Brain microvascular endothelial cell (primary cell): ENCODE results near the gene CLEC9A.

ENCODE experiments used
- DNase-seq: peaks from one replicate; pipeline ENCODE4 v3.0.0-alpha.2; 2020
- H3K27ac ChIP-seq: fragments of 250-450 bp; sonication (Bioruptor Pico); 2 replicates; pipeline ENCODE4 v1.5.1; 2020; ENCODE audit warnings: mild to moderate bottlenecking, moderate library complexity
- H3K27me3 ChIP-seq: fragments of 250-450 bp; sonication (Bioruptor Pico); replicated peaks from 2 replicates; pipeline ENCODE4 v1.5.1; 2020; ENCODE audit warnings: mild to moderate bottlenecking
- H3K36me3 ChIP-seq: fragments of 250-450 bp; sonication (Bioruptor Pico); replicated peaks from 2 replicates; pipeline ENCODE4 v1.5.1; 2020; ENCODE audit warnings: mild to moderate bottlenecking
- H3K4me3 ChIP-seq: 2 replicates; pipeline ENCODE4 v1.5.1; 2011; ENCODE audit warnings: low read depth, mild to moderate bottlenecking, control low read depth, low read length, moderate library complexity
- in situ Hi-C: cut with HindIII; loops from 2 replicates; pipeline ENCODE4 v1.10.0; 2017; ENCODE audit warnings: low sequenced_read_pairs, low pct_ligation_motif_present
- TF ChIP-seq, protein P1 (sequence below): IDR thresholded peaks from 2 replicates; pipeline ENCODE4 v1.5.1; 2011; ENCODE audit warnings: low read depth, mild to moderate bottlenecking, moderate library complexity, low read length, control low read depth, inconsistent platforms; ENCODE audit errors: missing control alignments

The CLEC9A gene

DNA sequence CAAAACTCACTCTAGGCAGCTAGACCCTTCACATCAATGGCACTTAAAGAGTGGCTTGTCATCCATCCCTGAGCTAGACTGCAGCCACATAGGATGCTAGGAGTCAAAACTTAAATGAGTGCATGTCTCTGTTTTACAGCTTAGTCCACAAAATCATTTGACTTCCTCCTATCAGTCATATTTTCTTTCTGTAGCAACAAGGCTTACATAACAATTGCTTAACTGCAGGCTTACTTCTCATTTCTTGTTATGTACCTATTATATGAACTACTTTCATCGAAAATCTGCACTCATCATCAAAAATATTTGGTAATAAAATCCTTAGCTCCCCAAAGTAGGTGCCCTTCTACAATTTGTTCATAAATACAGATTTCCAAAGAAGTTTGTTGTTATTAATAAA is 38.2 kb downstream of the CLEC9A start:
- Histone ChIP-seq H3K27me3 (no peaks in the 10 kb centered on the region), H3K4me3 (no peak overlapping the region), H3K27ac (no peak overlapping the region), H3K36me3 (no peaks in the 10 kb centered on the region)
- TF ChIP-seq, protein P1, sequence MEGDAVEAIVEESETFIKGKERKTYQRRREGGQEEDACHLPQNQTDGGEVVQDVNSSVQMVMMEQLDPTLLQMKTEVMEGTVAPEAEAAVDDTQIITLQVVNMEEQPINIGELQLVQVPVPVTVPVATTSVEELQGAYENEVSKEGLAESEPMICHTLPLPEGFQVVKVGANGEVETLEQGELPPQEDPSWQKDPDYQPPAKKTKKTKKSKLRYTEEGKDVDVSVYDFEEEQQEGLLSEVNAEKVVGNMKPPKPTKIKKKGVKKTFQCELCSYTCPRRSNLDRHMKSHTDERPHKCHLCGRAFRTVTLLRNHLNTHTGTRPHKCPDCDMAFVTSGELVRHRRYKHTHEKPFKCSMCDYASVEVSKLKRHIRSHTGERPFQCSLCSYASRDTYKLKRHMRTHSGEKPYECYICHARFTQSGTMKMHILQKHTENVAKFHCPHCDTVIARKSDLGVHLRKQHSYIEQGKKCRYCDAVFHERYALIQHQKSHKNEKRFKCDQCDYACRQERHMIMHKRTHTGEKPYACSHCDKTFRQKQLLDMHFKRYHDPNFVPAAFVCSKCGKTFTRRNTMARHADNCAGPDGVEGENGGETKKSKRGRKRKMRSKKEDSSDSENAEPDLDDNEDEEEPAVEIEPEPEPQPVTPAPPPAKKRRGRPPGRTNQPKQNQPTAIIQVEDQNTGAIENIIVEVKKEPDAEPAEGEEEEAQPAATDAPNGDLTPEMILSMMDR = no peak
- in situ Hi-C loops = no loop called here
- DNase-seq = no peak

DNA sequence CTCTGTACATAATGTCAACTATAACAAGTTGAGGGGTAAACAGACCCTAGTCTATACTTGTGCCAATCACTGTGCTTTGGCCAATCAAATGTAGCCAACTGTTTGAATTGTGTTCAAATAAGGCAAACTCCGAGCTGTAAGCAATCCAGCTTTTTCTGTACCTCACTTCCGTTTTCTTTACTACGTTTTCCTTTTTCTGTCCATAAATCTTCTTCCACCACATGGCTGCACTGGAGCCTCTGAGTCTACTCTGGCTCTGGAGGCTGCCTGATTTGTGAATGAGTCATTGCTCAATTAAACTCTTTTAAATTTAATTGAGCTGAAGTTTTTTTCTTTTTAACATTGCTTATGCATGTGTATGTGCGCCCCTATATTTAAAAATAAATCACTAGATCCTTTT is 38.6 kb downstream of the CLEC9A start:
- Histone ChIP-seq H3K4me3 (no peak overlapping the region), H3K36me3 (no peaks in the 10 kb centered on the region), H3K27me3 (no peaks in the 10 kb centered on the region), H3K27ac (no peak overlapping the region)
- DNase-seq = no peak
- in situ Hi-C loops = no loop called here
- TF ChIP-seq, protein P1 = no peak

DNA sequence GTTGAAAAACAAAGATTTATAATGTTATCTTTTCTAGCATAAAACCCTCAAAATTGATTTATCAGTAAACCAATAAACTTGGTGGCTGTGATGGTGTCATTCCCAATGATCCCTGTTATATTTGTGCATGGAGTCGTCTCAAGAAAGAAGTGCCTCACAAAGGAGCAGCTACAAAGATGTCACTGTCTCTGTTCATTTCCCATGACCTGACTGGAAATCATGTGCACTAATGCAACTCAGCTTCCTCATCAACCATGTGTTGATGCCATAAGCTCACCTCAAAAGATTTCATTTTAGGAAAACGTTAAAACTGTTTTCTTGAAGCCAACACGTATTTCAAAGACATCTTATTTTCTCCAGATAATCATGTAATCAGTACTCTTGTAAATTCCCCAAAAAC is 39.5 kb downstream of the CLEC9A start:
- H3K27me3 ChIP-seq = no peaks in the 10 kb centered on the region
- H3K36me3 ChIP-seq = no peaks in the 10 kb centered on the region
- no peak overlapping the region for H3K4me3 ChIP-seq
- in situ Hi-C loops = no loop called here
- no peak overlapping the region for H3K27ac ChIP-seq
- TF ChIP-seq, protein P1 = no peak
- DNase-seq = no peak

DNA sequence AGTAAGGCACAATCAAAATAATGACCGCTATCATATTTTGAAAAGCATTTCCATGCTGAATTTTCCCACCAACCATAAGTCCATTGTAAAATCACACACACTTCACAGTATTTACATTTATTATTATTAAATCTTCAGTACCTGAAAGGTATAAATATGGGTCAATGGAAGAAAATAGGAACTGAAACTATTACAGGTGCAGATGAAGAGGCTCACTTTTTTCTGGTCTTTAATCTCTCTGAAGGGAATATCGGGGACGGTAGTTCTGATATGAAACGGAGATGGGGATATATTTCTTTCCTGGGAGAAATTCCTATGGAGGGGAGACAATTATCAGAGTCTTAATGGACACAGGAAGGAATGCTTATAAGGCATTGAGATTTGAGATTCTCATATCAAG is 39.9 kb downstream of the CLEC9A start:
- H3K27ac ChIP-seq = no peak overlapping the region
- in situ Hi-C loops = no loop called here
- no peaks in the 10 kb centered on the region for H3K36me3 ChIP-seq
- no peaks in the 10 kb centered on the region for H3K27me3 ChIP-seq
- no peak overlapping the region for H3K4me3 ChIP-seq
- TF ChIP-seq, protein P1 = no peak
- no peak for DNase-seq

DNA sequence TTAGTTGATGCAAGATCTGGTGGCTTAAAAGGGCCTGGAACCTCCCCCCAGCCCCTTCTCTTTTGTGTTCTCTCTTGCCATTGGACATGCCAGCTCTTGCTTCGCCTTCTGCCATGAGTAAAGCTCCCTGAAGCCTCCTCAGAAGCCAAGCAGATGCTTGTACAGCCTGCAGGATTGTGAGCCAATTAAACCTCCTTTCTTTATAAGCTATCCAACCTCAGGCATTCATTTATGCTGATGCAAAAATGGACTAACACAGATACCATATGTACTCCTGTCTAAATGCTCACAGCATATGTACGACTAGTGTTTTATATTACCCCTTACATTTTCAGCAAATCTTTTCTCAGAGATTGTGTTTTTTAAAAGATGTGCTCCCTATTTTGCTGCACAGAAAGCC is 41.6 kb downstream of the CLEC9A start:
- no peak overlapping the region for H3K4me3 ChIP-seq
- no peak overlapping the region for H3K27ac ChIP-seq
- TF ChIP-seq, protein P1 = no peak
- no peaks in the 10 kb centered on the region for H3K27me3 ChIP-seq
- H3K36me3 ChIP-seq = no peaks in the 10 kb centered on the region
- no peak for DNase-seq
- in situ Hi-C loops = no loop called here

DNA sequence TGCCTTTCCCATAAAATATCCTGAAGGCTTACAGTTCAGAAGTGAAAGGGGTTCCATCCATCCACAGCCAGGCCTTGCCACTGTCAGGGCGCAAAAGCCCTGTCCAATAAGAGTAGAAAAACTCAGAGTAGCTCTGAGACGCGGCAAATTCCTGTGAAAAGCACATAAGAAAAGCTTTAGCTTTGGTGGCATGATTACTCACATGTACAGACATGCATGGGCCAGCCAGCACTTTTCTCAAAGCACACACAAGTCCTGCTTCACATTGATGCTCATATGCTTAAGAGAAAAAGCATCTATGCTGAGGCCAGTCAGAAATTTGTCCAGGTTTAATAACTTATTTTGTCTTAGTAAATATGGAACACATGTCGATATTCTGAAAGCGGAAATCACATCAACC is 42.8 kb downstream of the CLEC9A start:
- DNase-seq = no peak
- Histone ChIP-seq H3K36me3 (no peaks in the 10 kb centered on the region), H3K27ac (no peak overlapping the region), H3K4me3 (no peak overlapping the region), H3K27me3 (no peaks in the 10 kb centered on the region)
- in situ Hi-C loops = no loop called here
- TF ChIP-seq, protein P1 = no peak
